ENCODE measurements around the gene DEAF1.

DEAF1 gene

GRCh38 chr11:727859-728748 lies 33.1 kb upstream of the DEAF1 start:
- peak; percentile 94 for FAIRE-seq
- DNase-seq (ENCODE audit: insufficient read length, low spot score), result peak; percentile 90
- TF ChIP-seq TAF1 (IDR thresholded peaks at IDR 0.05; ENCODE audit: low read depth, low read length) (no peak), SPI1 (IDR thresholded peaks at IDR 0.05; ENCODE audit: low read depth, low read length) (no peak), POLR2A (IDR thresholded peaks at IDR 0.05; ENCODE audit: low read depth, low read length) (no peak), POU2F2 (IDR thresholded peaks at IDR 0.05; ENCODE audit: low read depth, low read length) (no peak), POLR2AphosphoS5 (IDR thresholded peaks at IDR 0.05; ENCODE audit: low read depth, low read length) (no peak), PAX5 (IDR thresholded peaks at IDR 0.05; ENCODE audit: insufficient read depth, low read length, severe bottlenecking) (no peak)

- TF ChIP-seq PAX5 (IDR thresholded peaks at IDR 0.05; ENCODE audit: insufficient read depth, low read length, severe bottlenecking) (no peak), POLR2AphosphoS5 (IDR thresholded peaks at IDR 0.05; ENCODE audit: low read depth, low read length) (no peak), POLR2A (IDR thresholded peaks at IDR 0.05; ENCODE audit: low read depth, low read length) (no peak), SPI1 (IDR thresholded peaks at IDR 0.05; ENCODE audit: low read depth, low read length) (no peak), POU2F2 (IDR thresholded peaks at IDR 0.05; ENCODE audit: low read depth, low read length) (no peak), TAF1 (IDR thresholded peaks at IDR 0.05; ENCODE audit: low read depth, low read length) (no peak)
- no peak for DNase-seq (ENCODE audit: insufficient read length, low spot score)
- FAIRE-seq, result no peak
Observed at GRCh38 chr11:727281-727701, 32.3 kb upstream of the DEAF1 start.

- peak; percentile 95 for FAIRE-seq
- no peak for DNase-seq (ENCODE audit: insufficient read length, low spot score)
- TF ChIP-seq SPI1 (IDR thresholded peaks at IDR 0.05; ENCODE audit: low read depth, low read length) (0 out of 2 replicates have a peak, but pooled peaks have one; percentile 34), TAF1 (IDR thresholded peaks at IDR 0.05; ENCODE audit: low read depth, low read length) (no peak), POU2F2 (IDR thresholded peaks at IDR 0.05; ENCODE audit: low read depth, low read length) (no peak), PAX5 (IDR thresholded peaks at IDR 0.05; ENCODE audit: insufficient read depth, low read length, severe bottlenecking) (no peak), POLR2AphosphoS5 (IDR thresholded peaks at IDR 0.05; ENCODE audit: low read depth, low read length) (no peak), POLR2A (IDR thresholded peaks at IDR 0.05; ENCODE audit: low read depth, low read length) (no peak)
Observed at GRCh38 chr11:726278-727220, 31.5 kb upstream of the DEAF1 start.

- TF ChIP-seq TAF1 (IDR thresholded peaks at IDR 0.05; ENCODE audit: low read depth, low read length) (no peak), POLR2A (IDR thresholded peaks at IDR 0.05; ENCODE audit: low read depth, low read length) (no peak), POU2F2 (IDR thresholded peaks at IDR 0.05; ENCODE audit: low read depth, low read length) (no peak), SPI1 (IDR thresholded peaks at IDR 0.05; ENCODE audit: low read depth, low read length) (no peak), PAX5 (IDR thresholded peaks at IDR 0.05; ENCODE audit: insufficient read depth, low read length, severe bottlenecking) (no peak), POLR2AphosphoS5 (IDR thresholded peaks at IDR 0.05; ENCODE audit: low read depth, low read length) (no peak)
- DNase-seq (ENCODE audit: insufficient read length, low spot score), result no peak
- peak; percentile 13 for FAIRE-seq
Observed at GRCh38 chr11:725624-726202, 30.7 kb upstream of the DEAF1 start.

GRCh38 chr11:724778-725386 lies 29.9 kb upstream of the DEAF1 start:
- DNase-seq (ENCODE audit: insufficient read length, low spot score), result no peak
- no peak for FAIRE-seq
- TF ChIP-seq SPI1 (IDR thresholded peaks at IDR 0.05; ENCODE audit: low read depth, low read length), result no peak
- no peak for TF ChIP-seq POLR2A (IDR thresholded peaks at IDR 0.05; ENCODE audit: low read depth, low read length)
- TF ChIP-seq POU2F2 (IDR thresholded peaks at IDR 0.05; ENCODE audit: low read depth, low read length), result no peak
- no peak for TF ChIP-seq POLR2AphosphoS5 (IDR thresholded peaks at IDR 0.05; ENCODE audit: low read depth, low read length)
- TF ChIP-seq TAF1 (IDR thresholded peaks at IDR 0.05; ENCODE audit: low read depth, low read length), result no peak
- TF ChIP-seq PAX5 (IDR thresholded peaks at IDR 0.05; ENCODE audit: insufficient read depth, low read length, severe bottlenecking), result no peak

GRCh38 chr11:724049-724777 lies 29.2 kb upstream of the DEAF1 start:
- FAIRE-seq (no peak), DNase-seq (ENCODE audit: insufficient read length, low spot score) (no peak)
- TF ChIP-seq PAX5 (IDR thresholded peaks at IDR 0.05; ENCODE audit: insufficient read depth, low read length, severe bottlenecking) (no peak), POLR2AphosphoS5 (IDR thresholded peaks at IDR 0.05; ENCODE audit: low read depth, low read length) (no peak), TAF1 (IDR thresholded peaks at IDR 0.05; ENCODE audit: low read depth, low read length) (no peak)

- FAIRE-seq, result peak; percentile 83
- TF ChIP-seq POU2F2 (IDR thresholded peaks at IDR 0.05; ENCODE audit: low read depth, low read length) (no peak), PAX5 (IDR thresholded peaks at IDR 0.05; ENCODE audit: insufficient read depth, low read length, severe bottlenecking) (no peak), POLR2AphosphoS5 (IDR thresholded peaks at IDR 0.05; ENCODE audit: low read depth, low read length) (no peak), TAF1 (IDR thresholded peaks at IDR 0.05; ENCODE audit: low read depth, low read length) (no peak), SPI1 (IDR thresholded peaks at IDR 0.05; ENCODE audit: low read depth, low read length) (no peak), POLR2A (IDR thresholded peaks at IDR 0.05; ENCODE audit: low read depth, low read length) (no peak)
- DNase-seq (ENCODE audit: insufficient read length, low spot score), result no peak
Observed at GRCh38 chr11:723120-723883, 28.3 kb upstream of the DEAF1 start.
